GM19025 (cell line): ENCODE measurements around the gene KIF26A.

Experiments
- ATAC-seq: cut with Tn5 transposase; IDR thresholded peaks from one replicate; pipeline ENCODE4 v1.9.1; 2021; ENCODE audit warnings: mild to moderate bottlenecking, low read depth, moderate library complexity; ENCODE audit not compliant: unreplicated experiment

The KIF26A gene

GRCh38 chr14:104172880-104173279 lies 34.5 kb downstream of the KIF26A start:
- no peak for ATAC-seq

GRCh38 chr14:104174051-104174450 lies 35.7 kb downstream of the KIF26A start:
- ATAC-seq = no peak

- no peak for ATAC-seq
These were observed 36.7 kb downstream of the KIF26A start for GRCh38 chr14:104175041-104175440.

- ATAC-seq = no peak
These were observed 37.4 kb downstream of the KIF26A start for GRCh38 chr14:104175811-104176210.

DNA sequence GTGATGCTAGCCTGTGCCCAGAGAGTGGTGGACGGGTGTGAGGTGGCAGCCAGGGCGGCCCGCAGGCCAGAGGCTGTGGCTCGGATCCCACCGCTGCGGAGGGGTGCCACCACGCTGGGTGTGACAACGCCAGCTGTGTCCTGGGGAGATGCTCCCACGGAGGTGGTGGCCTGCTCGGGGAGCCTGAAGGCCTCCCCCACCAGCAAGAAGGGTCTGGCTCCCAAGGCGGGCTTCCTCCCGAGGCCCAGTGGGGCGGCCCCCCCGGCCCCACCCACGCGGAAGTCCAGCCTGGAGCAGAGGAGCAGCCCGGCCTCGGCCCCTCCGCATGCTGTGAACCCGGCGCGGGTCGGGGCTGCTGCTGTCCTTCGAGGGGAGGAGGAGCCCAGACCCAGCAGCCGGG lies 38.2 kb downstream of the KIF26A start:
- ATAC-seq = no peak

DNA sequence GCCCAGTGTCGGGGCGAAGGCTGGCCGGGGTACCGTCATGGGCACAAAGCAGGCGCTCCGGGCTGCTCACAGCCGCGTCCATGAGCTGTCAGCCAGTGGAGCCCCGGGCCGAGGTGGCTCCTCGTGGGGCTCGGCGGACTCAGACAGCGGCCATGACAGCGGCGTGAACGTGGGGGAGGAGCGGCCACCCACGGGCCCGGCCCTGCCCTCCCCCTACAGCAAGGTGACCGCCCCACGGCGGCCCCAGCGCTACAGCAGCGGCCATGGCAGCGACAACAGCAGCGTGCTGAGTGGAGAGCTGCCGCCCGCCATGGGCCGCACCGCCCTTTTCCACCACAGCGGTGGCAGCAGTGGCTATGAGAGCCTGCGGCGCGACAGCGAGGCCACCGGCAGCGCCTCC lies 39.0 kb downstream of the KIF26A start:
- ATAC-seq = no peak

DNA sequence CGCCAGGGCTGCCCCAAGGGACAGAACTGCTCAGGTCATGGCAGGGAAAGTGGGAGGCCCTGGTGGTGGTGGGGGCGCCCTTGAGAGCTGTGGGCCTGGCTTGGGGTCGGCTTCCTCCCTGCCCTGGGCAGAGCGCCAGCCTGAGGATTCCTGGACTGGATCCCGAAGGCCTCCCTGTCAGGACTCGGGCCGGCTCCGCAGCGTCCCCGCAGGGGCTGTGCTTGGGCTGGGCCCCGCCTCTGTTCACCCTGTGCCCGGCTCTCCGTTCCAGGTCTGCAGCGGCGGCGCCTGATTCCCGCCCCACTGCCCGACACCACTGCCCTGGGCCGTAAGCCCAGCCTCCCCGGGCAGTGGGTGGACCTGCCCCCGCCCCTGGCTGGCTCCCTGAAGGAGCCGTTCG lies 39.9 kb downstream of the KIF26A start:
- ATAC-seq = no peak

DNA sequence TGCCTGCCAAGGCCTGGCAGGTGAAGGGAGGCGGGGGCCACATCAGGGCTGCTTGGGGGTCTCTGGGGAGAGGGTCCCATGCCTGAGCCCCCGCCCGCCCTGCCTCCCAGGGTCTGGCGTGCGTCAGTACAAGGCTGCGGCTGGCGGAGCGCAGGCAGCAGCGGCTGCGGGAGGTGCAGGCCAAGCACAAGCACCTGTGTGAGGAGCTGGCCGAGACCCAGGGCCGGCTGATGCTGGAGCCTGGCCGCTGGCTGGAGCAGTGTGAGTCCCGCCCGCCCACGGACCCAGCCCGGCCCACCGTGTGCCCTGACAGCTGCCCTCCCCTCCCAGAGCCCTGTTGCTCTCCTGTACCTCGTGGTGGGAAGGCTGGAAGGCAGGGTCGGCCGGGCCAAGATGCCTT lies 40.7 kb downstream of the KIF26A start:
- no peak for ATAC-seq

DNA sequence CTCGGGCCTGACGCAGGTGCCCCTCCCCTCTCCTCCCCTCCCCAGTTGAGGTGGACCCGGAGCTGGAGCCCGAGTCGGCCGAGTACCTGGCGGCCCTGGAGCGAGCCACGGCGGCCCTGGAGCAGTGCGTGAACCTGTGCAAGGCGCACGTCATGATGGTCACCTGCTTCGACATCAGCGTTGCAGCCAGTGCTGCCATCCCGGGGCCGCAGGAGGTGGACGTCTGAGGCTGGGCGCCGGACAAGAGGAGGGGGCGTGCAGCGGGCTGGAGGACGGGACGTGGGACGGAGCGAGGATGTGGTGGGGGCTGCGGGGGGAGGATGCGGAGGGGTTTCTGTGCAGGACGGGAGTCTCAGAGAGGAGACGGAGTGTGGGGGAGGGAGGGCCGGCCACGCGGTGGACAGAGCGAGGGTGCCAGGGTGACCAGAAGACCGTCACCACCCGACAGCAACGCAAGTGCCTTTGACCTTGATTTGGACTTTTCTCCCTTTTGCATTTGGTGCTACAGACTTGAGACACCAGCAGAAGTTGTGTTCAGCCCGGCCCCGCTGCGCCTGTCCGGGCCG lies 41.3 kb downstream of the KIF26A start:
- no peak for ATAC-seq

GRCh38 chr14:104180561-104181165 lies 42.3 kb downstream of the KIF26A start:
- ATAC-seq = no peak

DNA sequence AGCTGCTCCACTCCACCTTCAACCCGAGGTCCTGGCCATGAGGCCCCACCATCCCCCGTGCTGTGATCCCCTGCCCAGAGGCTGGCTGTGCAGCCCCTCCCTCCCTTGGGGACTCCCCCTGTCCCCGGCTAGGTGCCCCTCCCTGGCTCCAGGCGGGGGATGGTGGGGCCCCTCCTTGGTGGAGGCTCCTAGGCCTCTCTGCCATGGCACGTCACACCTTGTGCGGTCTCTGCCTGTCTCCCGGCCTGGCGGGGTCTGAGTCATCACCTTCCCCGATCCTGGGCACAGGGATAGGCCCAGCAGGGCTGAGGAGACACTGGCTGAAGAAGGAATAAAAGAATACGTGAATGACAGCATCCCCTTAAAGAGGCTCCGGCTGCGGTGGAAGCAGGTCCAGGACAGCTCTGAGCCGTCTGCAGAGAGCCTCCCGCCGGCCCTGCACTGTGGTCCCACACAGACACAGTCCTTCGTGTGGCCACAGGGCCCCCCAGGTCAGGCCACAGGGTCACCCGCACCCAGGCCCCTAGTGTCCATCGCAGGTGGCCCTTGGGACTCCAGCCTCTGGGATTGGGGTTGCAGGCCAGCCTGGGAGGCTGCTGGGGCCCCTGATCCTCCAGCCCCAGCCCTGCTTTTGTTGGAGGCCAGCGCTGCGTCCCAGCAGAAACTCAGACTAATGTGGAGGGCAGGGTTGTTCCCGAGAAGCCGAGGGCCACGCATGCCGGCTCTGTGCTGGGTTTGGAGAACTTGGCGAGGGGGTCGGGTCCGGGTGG lies 43.6 kb downstream of the KIF26A start:
- no peak for ATAC-seq

GRCh38 chr14:104182857-104183425 lies 44.6 kb downstream of the KIF26A start:
- ATAC-seq = no peak

GRCh38 chr14:104183796-104184195 lies 45.4 kb downstream of the KIF26A start:
- no peak for ATAC-seq

DNA sequence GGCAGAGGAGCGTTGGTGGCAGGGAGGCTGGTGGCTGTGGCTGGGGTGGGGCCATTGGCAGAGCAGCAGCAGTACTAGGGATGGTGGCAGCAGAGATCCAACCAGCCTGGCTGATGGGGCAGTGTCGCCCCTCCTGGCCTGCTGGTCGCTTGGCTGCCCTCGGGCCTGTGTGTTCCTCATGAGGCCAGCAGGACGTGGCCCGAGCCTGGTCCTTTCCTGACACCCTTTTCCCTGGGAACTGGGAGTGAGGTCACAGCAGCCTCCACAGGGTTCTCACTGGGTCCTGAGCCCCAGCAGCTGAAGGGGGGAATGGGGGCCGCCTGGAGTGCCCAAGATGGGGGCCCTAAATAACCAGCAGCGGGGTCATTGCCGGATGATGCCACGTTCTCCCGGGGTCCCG lies 46.1 kb downstream of the KIF26A start:
- ATAC-seq = no peak

DNA sequence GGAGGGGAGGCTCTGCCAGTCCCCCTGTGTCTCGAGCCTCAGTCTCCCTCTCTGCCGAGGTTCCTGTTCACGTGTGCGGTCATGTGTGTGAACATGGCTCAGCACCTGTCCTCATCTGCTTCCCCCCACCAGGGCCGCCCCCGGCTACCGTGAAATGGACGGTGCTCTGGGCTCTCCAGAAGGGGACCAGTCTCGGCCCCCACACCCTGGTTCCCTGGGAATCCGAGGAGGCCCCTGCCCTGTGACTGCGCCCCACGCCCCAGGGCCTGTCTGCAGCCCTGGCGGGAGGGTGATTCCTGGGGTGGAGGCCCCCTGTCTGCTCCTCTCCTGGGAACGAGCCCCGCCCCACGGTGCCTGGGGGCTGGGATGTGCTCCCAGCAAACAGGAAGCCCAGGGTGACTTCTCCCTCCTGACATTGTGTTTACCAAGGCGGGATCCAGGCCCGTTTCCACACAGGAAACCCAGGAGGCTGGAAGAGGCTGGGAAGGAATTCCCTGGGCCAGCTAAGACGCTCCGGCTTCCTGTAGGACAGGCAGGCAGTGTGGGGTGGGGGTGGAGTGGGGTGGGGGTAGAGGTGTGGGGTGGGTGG lies 46.6 kb downstream of the KIF26A start:
- ATAC-seq = no peak

- no peak for ATAC-seq
These were observed 47.6 kb downstream of the KIF26A start for GRCh38 chr14:104185916-104186495.

GRCh38 chr14:104186575-104186974 lies 48.2 kb downstream of the KIF26A start:
- no peak for ATAC-seq

GRCh38 chr14:104187121-104187889 lies 48.9 kb downstream of the KIF26A start:
- ATAC-seq = no peak

GRCh38 chr14:104187931-104188726 lies 49.7 kb downstream of the KIF26A start:
- ATAC-seq = no peak
